ENCODE data around the gene MARCHF4. TPM values are rescaled to one million over a fixed set of nuclear protein-coding genes. Genes with fewer than 3 reads are reported as not detected.

MARCHF4 gene
- total and polyA plus RNA-seq, 2 of the 8 experiments (the other 6 are each of a cell fraction or from before 2014, with no cell fraction given) = 1.9 to 2.9 TPM

DNA sequence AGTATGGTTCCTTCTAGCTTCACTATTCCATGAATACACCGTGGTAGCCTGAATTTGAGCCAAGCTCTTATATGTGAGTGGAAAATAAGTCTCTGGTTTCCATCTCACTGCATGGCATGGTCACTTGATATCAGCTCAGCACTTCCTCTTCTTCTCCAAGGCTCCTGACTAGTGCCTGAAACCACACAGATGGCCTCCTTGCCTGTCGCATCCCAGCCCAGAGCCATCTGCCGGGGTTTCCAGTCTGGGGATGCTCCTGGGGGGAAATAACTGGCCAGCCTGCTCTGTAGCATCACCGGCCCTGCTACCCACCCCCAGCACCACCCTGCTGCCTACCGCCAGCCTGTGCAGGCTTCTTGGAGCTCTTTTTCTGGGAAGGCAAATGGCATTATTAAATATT, 7.7 kb upstream of the MARCHF4 start (continued):
- TF ChIP-seq CHD7 (IDR thresholded peaks at IDR 0.05; ENCODE audit: insufficient replicate concordance, low read length) = no peak
- no peak for TF ChIP-seq GTF2F1 (IDR thresholded peaks at IDR 0.05; ENCODE audit: borderline replicate concordance, low read depth, low read length)
- TF ChIP-seq, protein P1, sequence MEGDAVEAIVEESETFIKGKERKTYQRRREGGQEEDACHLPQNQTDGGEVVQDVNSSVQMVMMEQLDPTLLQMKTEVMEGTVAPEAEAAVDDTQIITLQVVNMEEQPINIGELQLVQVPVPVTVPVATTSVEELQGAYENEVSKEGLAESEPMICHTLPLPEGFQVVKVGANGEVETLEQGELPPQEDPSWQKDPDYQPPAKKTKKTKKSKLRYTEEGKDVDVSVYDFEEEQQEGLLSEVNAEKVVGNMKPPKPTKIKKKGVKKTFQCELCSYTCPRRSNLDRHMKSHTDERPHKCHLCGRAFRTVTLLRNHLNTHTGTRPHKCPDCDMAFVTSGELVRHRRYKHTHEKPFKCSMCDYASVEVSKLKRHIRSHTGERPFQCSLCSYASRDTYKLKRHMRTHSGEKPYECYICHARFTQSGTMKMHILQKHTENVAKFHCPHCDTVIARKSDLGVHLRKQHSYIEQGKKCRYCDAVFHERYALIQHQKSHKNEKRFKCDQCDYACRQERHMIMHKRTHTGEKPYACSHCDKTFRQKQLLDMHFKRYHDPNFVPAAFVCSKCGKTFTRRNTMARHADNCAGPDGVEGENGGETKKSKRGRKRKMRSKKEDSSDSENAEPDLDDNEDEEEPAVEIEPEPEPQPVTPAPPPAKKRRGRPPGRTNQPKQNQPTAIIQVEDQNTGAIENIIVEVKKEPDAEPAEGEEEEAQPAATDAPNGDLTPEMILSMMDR (IDR thresholded peaks at IDR 0.05; ENCODE audit: control extremely low read depth in 1 of 3, insufficient read depth in 1 of 3, low read depth in 1 of 3, low read length in 3 of 3) = no peak
- no peak for TF ChIP-seq MAX (IDR thresholded peaks at IDR 0.05)
- no peak for TF ChIP-seq ZNF274 (IDR thresholded peaks at IDR 0.05; ENCODE audit: borderline replicate concordance, extremely low read depth, low read length)
- no peak for TF ChIP-seq SIX5 (IDR thresholded peaks at IDR 0.05; ENCODE audit: low read depth, low read length)
- TF ChIP-seq POLR2A (IDR thresholded peaks at IDR 0.05; ENCODE audit: control extremely low read depth in 1 of 2, low read depth in 2 of 2, low read length in 2 of 2) = no peak
- no peak for TF ChIP-seq RFX5 (IDR thresholded peaks at IDR 0.05; ENCODE audit: borderline replicate concordance, low read depth, low read length)
- TF ChIP-seq NRF1 (IDR thresholded peaks at IDR 0.05; ENCODE audit: low read depth, low read length) = no peak

Measured in H1 (cell line).